Measurements from ENCODE around the gene ATP11A.

Gene ATP11A

DNA sequence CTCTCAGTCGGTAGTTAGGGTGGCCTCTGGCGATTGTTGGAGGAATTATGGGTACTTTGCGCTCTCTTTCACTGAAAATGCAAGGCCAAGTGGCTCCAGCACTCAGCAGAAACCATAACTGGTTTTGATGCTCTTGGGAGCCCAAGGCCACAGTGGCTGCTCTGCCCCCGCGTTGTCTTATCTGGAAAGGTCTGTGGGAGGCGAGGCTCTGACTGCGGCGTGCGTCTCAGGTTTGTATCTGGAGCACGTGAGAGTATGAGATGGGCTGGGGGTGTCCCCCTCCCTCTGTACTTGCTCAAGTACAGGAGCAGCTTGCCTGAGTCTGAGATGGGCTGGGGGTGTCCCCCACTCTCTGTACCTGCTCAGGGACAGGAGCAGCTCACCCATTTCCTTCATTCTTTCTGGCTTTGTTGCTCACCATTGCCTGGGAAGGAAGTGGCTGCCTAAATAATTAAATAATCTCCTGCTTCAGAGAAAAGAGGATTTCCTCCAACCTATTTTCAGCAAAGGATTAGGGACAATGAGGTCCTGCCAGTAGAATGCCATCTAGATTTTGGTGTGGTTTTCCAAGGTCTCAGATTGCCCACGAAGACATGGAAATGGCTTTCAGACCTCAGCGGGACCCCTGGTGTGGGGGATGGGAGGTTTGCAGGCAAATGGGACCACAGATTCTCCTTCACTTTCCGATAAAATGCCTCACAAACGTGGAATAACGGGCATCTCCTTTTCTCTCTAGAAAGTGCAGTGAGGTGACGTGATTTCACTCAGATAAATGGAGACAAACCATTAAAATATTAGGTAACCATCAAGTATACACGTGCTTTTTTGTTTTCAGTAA lies 14.7 kb downstream of the ATP11A start:
- TF ChIP-seq ZFHX2 (tag by site-specific recombination; conservative IDR thresholded peaks at IDR 0.05) (peak; percentile 68), PRDM1 (tag by site-specific recombination; IDR thresholded peaks at IDR 0.05) (0 out of 2 replicates have a peak, but pooled peaks have one; percentile 24), EGR2 (tag by site-specific recombination; IDR thresholded peaks at IDR 0.05; ENCODE audit: low read depth) (peak; percentile 36; the same call in 1 of the 2 replicates)
- TF ChIP-seq, protein P1, sequence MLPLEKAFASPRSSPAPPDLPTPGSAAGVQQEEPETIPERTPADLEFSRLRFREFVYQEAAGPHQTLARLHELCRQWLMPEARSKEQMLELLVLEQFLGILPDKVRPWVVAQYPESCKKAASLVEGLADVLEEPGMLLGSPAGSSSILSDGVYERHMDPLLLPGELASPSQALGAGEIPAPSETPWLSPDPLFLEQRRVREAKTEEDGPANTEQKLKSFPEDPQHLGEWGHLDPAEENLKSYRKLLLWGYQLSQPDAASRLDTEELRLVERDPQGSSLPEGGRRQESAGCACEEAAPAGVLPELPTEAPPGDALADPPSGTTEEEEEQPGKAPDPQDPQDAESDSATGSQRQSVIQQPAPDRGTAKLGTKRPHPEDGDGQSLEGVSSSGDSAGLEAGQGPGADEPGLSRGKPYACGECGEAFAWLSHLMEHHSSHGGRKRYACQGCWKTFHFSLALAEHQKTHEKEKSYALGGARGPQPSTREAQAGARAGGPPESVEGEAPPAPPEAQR (tag by site-specific recombination; IDR thresholded peaks at IDR 0.05), result no peak
- Histone ChIP-seq H3K36me3 (ENCODE audit: control insufficient read depth in 2 of 2, insufficient read depth in 1 of 2, low read length in 2 of 2) (no peaks in the 10 kb centered on the region), H3K4me1 (ENCODE audit: control insufficient read depth, insufficient read depth, low read length) (peaks cover 7% of the 10 kb centered on the region), H3K9me3 (ENCODE audit: control insufficient read depth, insufficient read depth, low read depth, low read length) (no peaks in the 10 kb centered on the region), H3K27ac (ENCODE audit: extremely low read depth, low read depth, low read length) (no peak overlapping the region), H3K4me3 (ENCODE audit: low read depth, low read length) (no peak overlapping the region)
- ChIA-PET POLR2A (no interaction called here), CTCF (no interaction called here)

DNA sequence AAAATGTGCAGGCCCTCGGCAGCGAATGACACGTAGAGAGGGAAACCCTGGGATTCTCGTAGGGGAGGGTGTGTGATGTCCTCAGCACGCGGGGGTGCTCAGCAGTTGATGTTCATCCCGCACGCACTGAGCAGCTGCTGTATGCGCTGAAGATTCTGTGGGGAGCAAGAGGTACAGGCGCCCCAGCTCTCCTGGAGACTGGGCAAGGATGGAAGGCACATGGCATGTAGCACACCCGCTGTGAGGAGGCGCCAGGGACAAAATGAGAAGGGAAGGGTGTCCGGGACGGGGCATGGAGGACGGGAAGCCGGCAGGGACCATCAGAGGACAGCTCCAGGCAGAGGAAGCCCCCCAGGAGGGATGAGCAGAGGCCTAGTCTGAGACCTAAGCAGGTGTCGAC lies 15.4 kb downstream of the ATP11A start:
- CTCF ChIA-PET, result interaction anchor here (0.9 kb wide), 1 partner anchor 54 kb away, joined by 4 read pairs; no protein-coding TSS in a partner anchor
- H3K4me1 ChIP-seq (ENCODE audit: control insufficient read depth, insufficient read depth, low read length), result peaks cover 7% of the 10 kb centered on the region
- POLR2A ChIA-PET, result no interaction called here

DNA sequence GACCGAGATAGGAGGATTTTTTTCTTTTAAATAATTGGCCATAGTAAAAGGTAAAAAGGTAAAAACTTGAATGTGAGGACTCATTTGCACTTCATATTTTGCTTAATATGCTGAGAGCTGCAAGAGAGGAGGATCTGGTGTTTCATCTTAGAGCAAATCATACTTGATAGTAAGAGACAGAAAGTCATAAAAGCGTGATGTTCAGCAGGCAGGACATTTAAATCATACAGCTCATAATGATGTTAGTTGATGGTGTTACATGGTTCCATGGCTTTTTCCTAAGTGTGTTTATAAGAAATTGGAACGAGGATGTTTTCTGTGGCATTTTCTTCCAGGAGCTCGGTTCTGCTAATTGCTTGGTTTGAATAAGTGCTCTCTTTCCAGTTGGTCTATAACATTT lies 16.3 kb downstream of the ATP11A start:
- ChIA-PET CTCF (no interaction called here), POLR2A (no interaction called here)
- Histone ChIP-seq H3K27ac (ENCODE audit: extremely low read depth, low read depth, low read length) (no peak overlapping the region), H3K36me3 (ENCODE audit: control insufficient read depth in 2 of 2, insufficient read depth in 1 of 2, low read length in 2 of 2) (no peaks in the 10 kb centered on the region), H3K4me3 (ENCODE audit: low read depth, low read length) (no peak overlapping the region), H3K9me3 (ENCODE audit: control insufficient read depth, insufficient read depth, low read depth, low read length) (no peaks in the 10 kb centered on the region), H3K4me1 (ENCODE audit: control insufficient read depth, insufficient read depth, low read length) (peaks cover 7% of the 10 kb centered on the region)
- TF ChIP-seq, protein P2, sequence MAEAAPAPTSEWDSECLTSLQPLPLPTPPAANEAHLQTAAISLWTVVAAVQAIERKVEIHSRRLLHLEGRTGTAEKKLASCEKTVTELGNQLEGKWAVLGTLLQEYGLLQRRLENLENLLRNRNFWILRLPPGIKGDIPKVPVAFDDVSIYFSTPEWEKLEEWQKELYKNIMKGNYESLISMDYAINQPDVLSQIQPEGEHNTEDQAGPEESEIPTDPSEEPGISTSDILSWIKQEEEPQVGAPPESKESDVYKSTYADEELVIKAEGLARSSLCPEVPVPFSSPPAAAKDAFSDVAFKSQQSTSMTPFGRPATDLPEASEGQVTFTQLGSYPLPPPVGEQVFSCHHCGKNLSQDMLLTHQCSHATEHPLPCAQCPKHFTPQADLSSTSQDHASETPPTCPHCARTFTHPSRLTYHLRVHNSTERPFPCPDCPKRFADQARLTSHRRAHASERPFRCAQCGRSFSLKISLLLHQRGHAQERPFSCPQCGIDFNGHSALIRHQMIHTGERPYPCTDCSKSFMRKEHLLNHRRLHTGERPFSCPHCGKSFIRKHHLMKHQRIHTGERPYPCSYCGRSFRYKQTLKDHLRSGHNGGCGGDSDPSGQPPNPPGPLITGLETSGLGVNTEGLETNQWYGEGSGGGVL (tag by site-specific recombination; IDR thresholded peaks at IDR 0.05), result no peak
- TF ChIP-seq, protein P3, sequence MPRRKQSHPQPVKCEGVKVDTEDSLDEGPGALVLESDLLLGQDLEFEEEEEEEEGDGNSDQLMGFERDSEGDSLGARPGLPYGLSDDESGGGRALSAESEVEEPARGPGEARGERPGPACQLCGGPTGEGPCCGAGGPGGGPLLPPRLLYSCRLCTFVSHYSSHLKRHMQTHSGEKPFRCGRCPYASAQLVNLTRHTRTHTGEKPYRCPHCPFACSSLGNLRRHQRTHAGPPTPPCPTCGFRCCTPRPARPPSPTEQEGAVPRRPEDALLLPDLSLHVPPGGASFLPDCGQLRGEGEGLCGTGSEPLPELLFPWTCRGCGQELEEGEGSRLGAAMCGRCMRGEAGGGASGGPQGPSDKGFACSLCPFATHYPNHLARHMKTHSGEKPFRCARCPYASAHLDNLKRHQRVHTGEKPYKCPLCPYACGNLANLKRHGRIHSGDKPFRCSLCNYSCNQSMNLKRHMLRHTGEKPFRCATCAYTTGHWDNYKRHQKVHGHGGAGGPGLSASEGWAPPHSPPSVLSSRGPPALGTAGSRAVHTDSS (tag by site-specific recombination; IDR thresholded peaks at IDR 0.05), result no peak
- TF ChIP-seq ZNF76 (tag by site-specific recombination; IDR thresholded peaks at IDR 0.05; ENCODE audit: borderline replicate concordance, low read depth) (no peak), ZNF211 (tag by site-specific recombination; IDR thresholded peaks at IDR 0.05; ENCODE audit: low read depth) (no peak), ZNF785 (tag by site-specific recombination; IDR thresholded peaks at IDR 0.05) (no peak), ZNF2 (tag by site-specific recombination; IDR thresholded peaks at IDR 0.05) (no peak), ZFP3 (tag by site-specific recombination; IDR thresholded peaks at IDR 0.05; ENCODE audit: low read depth) (no peak)

More for the DNA sequence above, 15.4 kb downstream of the ATP11A start:
- H3K36me3 ChIP-seq (ENCODE audit: control insufficient read depth in 2 of 2, insufficient read depth in 1 of 2, low read length in 2 of 2), result no peaks in the 10 kb centered on the region
- no peak overlapping the region for H3K27ac ChIP-seq (ENCODE audit: extremely low read depth, low read depth, low read length)
- no peak overlapping the region for H3K4me3 ChIP-seq (ENCODE audit: low read depth, low read length)
- no peaks in the 10 kb centered on the region for H3K9me3 ChIP-seq (ENCODE audit: control insufficient read depth, insufficient read depth, low read depth, low read length)
- TF ChIP-seq, protein P4, sequence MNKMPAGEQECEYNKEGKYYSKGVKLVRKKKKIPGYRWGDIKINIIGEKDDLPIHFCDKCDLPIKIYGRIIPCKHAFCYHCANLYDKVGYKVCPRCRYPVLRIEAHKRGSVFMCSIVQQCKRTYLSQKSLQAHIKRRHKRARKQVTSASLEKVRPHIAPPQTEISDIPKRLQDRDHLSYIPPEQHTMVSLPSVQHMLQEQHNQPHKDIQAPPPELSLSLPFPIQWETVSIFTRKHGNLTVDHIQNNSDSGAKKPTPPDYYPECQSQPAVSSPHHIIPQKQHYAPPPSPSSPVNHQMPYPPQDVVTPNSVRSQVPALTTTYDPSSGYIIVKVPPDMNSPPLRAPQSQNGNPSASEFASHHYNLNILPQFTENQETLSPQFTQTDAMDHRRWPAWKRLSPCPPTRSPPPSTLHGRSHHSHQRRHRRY (tag by site-specific recombination; IDR thresholded peaks at IDR 0.05), result no peak
- TF ChIP-seq ZNF366 (tag by site-specific recombination; conservative IDR thresholded peaks at IDR 0.05) (no peak), ZNF777 (tag by site-specific recombination; IDR thresholded peaks at IDR 0.05; ENCODE audit: borderline replicate concordance) (no peak), ZNF416 (tag by site-specific recombination; IDR thresholded peaks at IDR 0.05) (no peak), TCF7L2 (IDR thresholded peaks at IDR 0.05; ENCODE audit: borderline replicate concordance, low read depth, low read length) (no peak), ZNF132 (tag by site-specific recombination; IDR thresholded peaks at IDR 0.05; ENCODE audit: borderline replicate concordance) (no peak), HOXA7 (CRISPR knock-in tag; IDR thresholded peaks at IDR 0.05; ENCODE audit: borderline replicate concordance) (no peak), ZNF16 (tag by site-specific recombination; IDR thresholded peaks at IDR 0.05; ENCODE audit: low read depth) (no peak), SCRT2 (tag by site-specific recombination; IDR thresholded peaks at IDR 0.05) (no peak)
- TF ChIP-seq, protein P5, sequence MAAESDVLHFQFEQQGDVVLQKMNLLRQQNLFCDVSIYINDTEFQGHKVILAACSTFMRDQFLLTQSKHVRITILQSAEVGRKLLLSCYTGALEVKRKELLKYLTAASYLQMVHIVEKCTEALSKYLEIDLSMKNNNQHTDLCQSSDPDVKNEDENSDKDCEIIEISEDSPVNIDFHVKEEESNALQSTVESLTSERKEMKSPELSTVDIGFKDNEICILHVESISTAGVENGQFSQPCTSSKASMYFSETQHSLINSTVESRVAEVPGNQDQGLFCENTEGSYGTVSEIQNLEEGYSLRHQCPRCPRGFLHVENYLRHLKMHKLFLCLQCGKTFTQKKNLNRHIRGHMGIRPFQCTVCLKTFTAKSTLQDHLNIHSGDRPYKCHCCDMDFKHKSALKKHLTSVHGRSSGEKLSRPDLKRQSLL (tag by site-specific recombination; IDR thresholded peaks at IDR 0.05), result no peak
- TF ChIP-seq, protein P6, sequence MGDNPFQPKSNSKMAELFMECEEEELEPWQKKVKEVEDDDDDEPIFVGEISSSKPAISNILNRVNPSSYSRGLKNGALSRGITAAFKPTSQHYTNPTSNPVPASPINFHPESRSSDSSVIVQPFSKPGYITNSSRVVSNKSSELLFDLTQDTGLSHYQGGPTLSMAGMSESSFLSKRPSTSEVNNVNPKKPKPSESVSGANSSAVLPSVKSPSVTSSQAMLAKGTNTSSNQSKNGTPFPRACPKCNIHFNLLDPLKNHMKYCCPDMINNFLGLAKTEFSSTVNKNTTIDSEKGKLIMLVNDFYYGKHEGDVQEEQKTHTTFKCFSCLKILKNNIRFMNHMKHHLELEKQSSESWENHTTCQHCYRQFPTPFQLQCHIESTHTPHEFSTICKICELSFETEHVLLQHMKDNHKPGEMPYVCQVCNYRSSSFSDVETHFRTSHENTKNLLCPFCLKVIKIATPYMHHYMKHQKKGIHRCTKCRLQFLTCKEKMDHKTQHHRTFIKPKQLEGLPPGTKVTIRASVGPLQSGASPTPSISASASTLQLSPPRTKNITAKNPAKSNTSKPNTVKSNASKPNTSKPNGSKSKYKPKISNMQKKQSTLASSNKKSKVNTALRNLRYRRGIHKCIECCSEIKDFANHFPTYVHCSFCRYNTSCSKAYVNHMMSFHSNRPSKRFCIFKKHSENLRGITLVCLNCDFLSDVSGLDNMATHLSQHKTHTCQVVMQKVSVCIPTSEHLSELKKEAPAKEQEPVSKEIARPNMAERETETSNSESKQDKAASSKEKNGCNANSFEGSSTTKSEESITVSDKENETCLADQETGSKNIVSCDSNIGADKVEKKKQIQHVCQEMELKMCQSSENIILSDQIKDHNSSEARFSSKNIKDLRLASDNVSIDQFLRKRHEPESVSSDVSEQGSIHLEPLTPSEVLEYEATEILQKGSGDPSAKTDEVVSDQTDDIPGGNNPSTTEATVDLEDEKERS (tag by site-specific recombination; IDR thresholded peaks at IDR 0.05), result no peak

Measured in HEK293 (cell line).